SKM-1 treated with dmso at 0.1 percent for 144 hours (cell line): Measurements from ENCODE around the gene HOXC9.

Experiments used
- DNase-seq: peaks from one replicate; lab custom pipeline; 2025; ENCODE audit not compliant: unreplicated experiment; lab: John Stamatoyannopoulos, UW

Gene HOXC9

GRCh38 chr12:53999559-54000115 is 324 bp upstream of the HOXC9 start:
- DNase-seq, result no peak

- no peak for DNase-seq
These were observed 1.6 kb downstream of the HOXC9 start for GRCh38 chr12:54001283-54002187.

- DNase-seq, result no peak
These were observed 2.4 kb downstream of the HOXC9 start for GRCh38 chr12:54002278-54002914.

- no peak for DNase-seq
These were observed 3.0 kb downstream of the HOXC9 start for GRCh38 chr12:54002915-54003389.

- DNase-seq, result no peak
These were observed 3.7 kb downstream of the HOXC9 start for GRCh38 chr12:54003625-54004024.

- no peak for DNase-seq
These were observed 4.3 kb downstream of the HOXC9 start for GRCh38 chr12:54004063-54004840.

- no peak for DNase-seq
These were observed 5.0 kb downstream of the HOXC9 start for GRCh38 chr12:54004841-54005530.

GRCh38 chr12:54005531-54005852 is 5.5 kb downstream of the HOXC9 start:
- no peak for DNase-seq

GRCh38 chr12:54005853-54006558 is 6.0 kb downstream of the HOXC9 start:
- DNase-seq, result peak; percentile 9

GRCh38 chr12:54006559-54007220 is 6.7 kb downstream of the HOXC9 start:
- no peak for DNase-seq

- no peak for DNase-seq
These were observed 7.7 kb downstream of the HOXC9 start for GRCh38 chr12:54007538-54008259.

GRCh38 chr12:54008260-54008552 is 8.2 kb downstream of the HOXC9 start:
- DNase-seq, result no peak

GRCh38 chr12:54009171-54010052 is 9.5 kb downstream of the HOXC9 start:
- DNase-seq, result no peak

- DNase-seq, result no peak
These were observed 10.4 kb downstream of the HOXC9 start for GRCh38 chr12:54010053-54010971.

GRCh38 chr12:54010972-54011664 is 11.2 kb downstream of the HOXC9 start:
- DNase-seq, result no peak
